GM23248 (cell line): Measurements from ENCODE around the gene CREB3L2. TPM values are rescaled to one million over a fixed set of nuclear protein-coding genes. Genes with fewer than 3 reads are reported as not detected.

Source experiments
- DNase-seq: peaks from one replicate; pipeline ENCODE4 v3.0.0-alpha.2; 2015
- H2AFZ ChIP-seq: fragments of 200-600 bp; sonication (generic); 2 replicates; pipeline ENCODE4 v1.6.1; 2016; ENCODE audit warnings: antibody characterized with exemption
- H3F3A ChIP-seq: fragments of 200-600 bp; sonication (generic); 2 replicates; pipeline ENCODE4 v1.6.1; 2016; ENCODE audit warnings: mild to moderate bottlenecking, antibody characterized with exemption, mixed run types; ENCODE audit not compliant: insufficient read depth
- H3K27ac ChIP-seq: fragments of 200-600 bp; sonication (generic); 2 replicates; pipeline ENCODE4 v1.5.1; 2016; ENCODE audit warnings: mild to moderate bottlenecking
- H3K27me3 ChIP-seq: fragments of 200-600 bp; sonication (generic); replicated peaks from 2 replicates; pipeline ENCODE4 v1.6.1; 2016; ENCODE audit warnings: mild to moderate bottlenecking; ENCODE audit not compliant: insufficient read depth
- H3K36me3 ChIP-seq: fragments of 200-600 bp; sonication (generic); 2 replicates; pipeline ENCODE4 v1.6.1; 2016; ENCODE audit warnings: low read depth, mild to moderate bottlenecking
- H3K4me1 ChIP-seq: fragments of 200-600 bp; sonication (generic); 2 replicates; pipeline ENCODE4 v1.6.1; 2016; ENCODE audit warnings: mild to moderate bottlenecking; ENCODE audit not compliant: insufficient read depth
- H3K4me2 ChIP-seq: fragments of 200-600 bp; sonication (generic); one replicate; pipeline ENCODE4 v1.6.1; 2016; ENCODE audit warnings: mild to moderate bottlenecking; ENCODE audit not compliant: unreplicated experiment
- H3K4me3 ChIP-seq: fragments of 200-600 bp; sonication (generic); 2 replicates; pipeline ENCODE4 v1.5.1; 2016; ENCODE audit warnings: mild to moderate bottlenecking
- H3K79me2 ChIP-seq: fragments of 200-600 bp; sonication (generic); 2 replicates; pipeline ENCODE4 v1.6.1; 2016; ENCODE audit warnings: mild to moderate bottlenecking; ENCODE audit not compliant: insufficient read depth
- H3K9ac ChIP-seq: fragments of 200-600 bp; sonication (generic); 2 replicates; pipeline ENCODE4 v1.6.1; 2016; ENCODE audit warnings: mild to moderate bottlenecking
- H3K9me2 ChIP-seq: fragments of 200-600 bp; sonication (generic); 2 replicates; pipeline ENCODE4 v1.6.1; 2016; ENCODE audit warnings: mixed run types, mild to moderate bottlenecking, moderate library complexity; ENCODE audit not compliant: insufficient read depth
- H3K9me3 ChIP-seq: fragments of 200-600 bp; sonication (generic); one replicate; pipeline ENCODE4 v1.6.1; 2017; ENCODE audit warnings: low read depth
- H4K20me1 ChIP-seq: fragments of 200-600 bp; sonication (generic); 2 replicates; pipeline ENCODE4 v1.6.0; 2016; ENCODE audit not compliant: insufficient read depth
- EZH2 ChIP-seq: fragments of 200-600 bp; sonication (generic); IDR thresholded peaks from 2 replicates; pipeline ENCODE4 v1.6.1; 2018; ENCODE audit warnings: antibody characterized with exemption, mild to moderate bottlenecking; ENCODE audit not compliant: insufficient read depth, poor library complexity, severe bottlenecking
- EZH2phosphoT487 ChIP-seq: fragments of 200-600 bp; sonication (generic); IDR thresholded peaks from 2 replicates; pipeline ENCODE4 v1.6.1; 2018; ENCODE audit warnings: antibody characterized with exemption, moderate library complexity, mild to moderate bottlenecking, low read depth; ENCODE audit not compliant: insufficient read depth
- WGBS, 2 experiments: methylation state at CpG; one replicate each; pipeline ENCODE4 v1.1.6; 2015 to 2017; ENCODE audit warnings: low lambda C conversion rate in 2 of 2, low coverage in 1 of 2; ENCODE audit errors: missing lambda C conversion rate in 2 of 2; 5-methylcytosine and 5-hydroxymethylcytosine counted together
- in situ Hi-C: fragments of 300-500 bp; cut with MboI; formaldehyde crosslinking; loops from 2 replicates; pipeline ENCODE4 v1.15.0; 2020
- polyA plus RNA-seq: library from polyadenylated mRNA; unstranded; fragments of >200 nt; fragmentation: Nextera tagmentation; extraction: Ambion mirVana; gene quantifications from 2 replicates; pipeline ENCODE4 v1.2.1, GENCODE V29; 2016
- total RNA-seq: library from RNA; depleted of rRNA; stranded (reverse); fragments of >200 nt; shearing (Covaris generic); gene quantifications from 2 replicates; pipeline ENCODE4 v1.2.3, GENCODE V29; 2014

Gene CREB3L2
- total and polyA plus RNA-seq, 2 experiments from 2014 or later = 43.7 to 53.7 TPM

GRCh38 chr7:137891016-137891655 lies 110.8 kb downstream of the CREB3L2 start:
- Histone ChIP-seq H3K4me2 (no peak overlapping the region), H2AFZ (no peak overlapping the region), H3K9me3 (no peaks in the 10 kb centered on the region), H3K27ac (0 out of 2 replicates have a peak overlapping the region, but pooled peaks have one; percentile 7), H3K4me3 (no peak overlapping the region), H4K20me1 (no peaks in the 10 kb centered on the region), H3K36me3 (peaks cover 79% of the 10 kb centered on the region), H3K9ac (no peak overlapping the region), H3K79me2 (peaks cover 79% of the 10 kb centered on the region), H3K27me3 (no peaks in the 10 kb centered on the region), H3F3A (peaks cover 63% of the 10 kb centered on the region), H3K9me2 (no peaks in the 10 kb centered on the region), H3K4me1 (peaks cover 5% of the 10 kb centered on the region)
- TF ChIP-seq EZH2 (no peak), EZH2phosphoT487 (no peak)
- WGBS, 2 experiments = 62 to 72% methylated on average over 4 of the region's 4 CpGs
- no peak for DNase-seq
- in situ Hi-C loops = no loop called here

GRCh38 chr7:137890449-137890921 lies 111.4 kb downstream of the CREB3L2 start:
- Histone ChIP-seq H3K79me2 (peaks cover 84% of the 10 kb centered on the region), H2AFZ (no peak overlapping the region), H3K4me2 (no peak overlapping the region), H3K27me3 (no peaks in the 10 kb centered on the region), H3K9ac (no peak overlapping the region), H4K20me1 (no peaks in the 10 kb centered on the region), H3K4me1 (peaks cover 9% of the 10 kb centered on the region), H3K9me2 (no peaks in the 10 kb centered on the region), H3K9me3 (no peaks in the 10 kb centered on the region), H3K36me3 (peaks cover 72% of the 10 kb centered on the region), H3K27ac (0 out of 2 replicates have a peak overlapping the region, but pooled peaks have one; percentile 7), H3K4me3 (no peak overlapping the region), H3F3A (peaks cover 69% of the 10 kb centered on the region)
- DNase-seq = no peak
- TF ChIP-seq EZH2phosphoT487 (no peak), EZH2 (no peak)
- in situ Hi-C loops = no loop called here
- 57 to 62% methylated on average over 3 of the region's 3 CpGs for WGBS, 2 experiments

GRCh38 chr7:137888241-137888640 lies 113.6 kb downstream of the CREB3L2 start:
- Histone ChIP-seq H3K9ac (no peak overlapping the region), H3K9me3 (no peaks in the 10 kb centered on the region), H3K27me3 (no peaks in the 10 kb centered on the region), H4K20me1 (no peaks in the 10 kb centered on the region), H3K4me2 (no peak overlapping the region), H3K36me3 (peaks cover 70% of the 10 kb centered on the region), H2AFZ (no peak overlapping the region), H3K4me1 (peaks cover 15% of the 10 kb centered on the region), H3K79me2 (peaks cover 72% of the 10 kb centered on the region), H3K9me2 (no peaks in the 10 kb centered on the region), H3K27ac (no peak overlapping the region), H3F3A (peaks cover 80% of the 10 kb centered on the region), H3K4me3 (no peak overlapping the region)
- TF ChIP-seq EZH2phosphoT487 (no peak), EZH2 (no peak)
- DNase-seq = no peak
- in situ Hi-C loops = no loop called here
- WGBS, 2 experiments = 98 to 100% methylated on average over 2 of the region's 2 CpGs

- no peaks in the 10 kb centered on the region for H3K9me2 ChIP-seq
- H3F3A ChIP-seq = peaks cover 85% of the 10 kb centered on the region
- in situ Hi-C loops = no loop called here
- peaks cover 28% of the 10 kb centered on the region for H3K4me1 ChIP-seq
- no peak overlapping the region for H2AFZ ChIP-seq
- no peak overlapping the region; the same call in 1 of the 2 replicates for H3K27ac ChIP-seq
- peak; percentile 12 for DNase-seq
- H3K27me3 ChIP-seq = no peaks in the 10 kb centered on the region
- no peak for TF ChIP-seq EZH2
- WGBS, 2 experiments = 58 to 69% methylated on average over 2 of the region's 2 CpGs
- H3K4me3 ChIP-seq = no peak overlapping the region
- H3K36me3 ChIP-seq = peaks cover 61% of the 10 kb centered on the region
- no peak overlapping the region for H3K9ac ChIP-seq
- no peak overlapping the region for H3K4me2 ChIP-seq
- H3K9me3 ChIP-seq = no peaks in the 10 kb centered on the region
- H4K20me1 ChIP-seq = no peaks in the 10 kb centered on the region
- peaks cover 62% of the 10 kb centered on the region for H3K79me2 ChIP-seq
These were observed 115.1 kb downstream of the CREB3L2 start for GRCh38 chr7:137886746-137887145.

DNA sequence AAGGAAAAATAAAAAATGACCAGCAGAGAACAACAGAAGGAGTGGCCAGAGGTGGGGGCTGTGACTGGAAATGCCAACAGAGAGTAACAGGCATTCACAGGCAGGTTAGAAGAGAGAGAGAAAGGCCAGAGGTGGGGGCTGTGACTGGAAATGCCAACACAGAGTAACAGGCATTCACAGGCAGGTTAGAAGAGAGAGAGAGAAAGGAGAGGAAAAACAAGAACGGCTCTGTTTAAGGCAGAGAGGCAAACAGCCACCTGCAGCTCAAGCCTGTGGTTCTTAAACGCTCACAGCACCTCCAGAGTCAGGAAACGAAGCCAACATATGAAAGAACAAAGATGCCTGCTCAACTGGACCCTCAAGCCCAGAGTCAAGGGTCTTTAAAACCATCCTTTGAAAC lies 115.6 kb downstream of the CREB3L2 start:
- Histone ChIP-seq H3K36me3 (peaks cover 61% of the 10 kb centered on the region), H2AFZ (no peak overlapping the region), H3K4me3 (no peak overlapping the region), H3K9me2 (no peaks in the 10 kb centered on the region), H3K9me3 (no peaks in the 10 kb centered on the region), H3K9ac (no peak overlapping the region), H3K79me2 (peaks cover 58% of the 10 kb centered on the region), H4K20me1 (no peaks in the 10 kb centered on the region), H3F3A (peaks cover 89% of the 10 kb centered on the region), H3K27ac (no peak overlapping the region; the same call in 1 of the 2 replicates), H3K4me2 (no peak overlapping the region), H3K4me1 (peaks cover 32% of the 10 kb centered on the region), H3K27me3 (no peaks in the 10 kb centered on the region)
- TF ChIP-seq EZH2 (no peak), EZH2phosphoT487 (no peak)
- no peak for DNase-seq
- 81 to 90% methylated on average over 3 of the region's 3 CpGs for WGBS, 2 experiments
- in situ Hi-C loops = no loop called here
